Medulla oblongata (tissue), 1 donor: ENCODE data around the gene EYS.
"Not testable (repeated sequence)": the region's sequence is repeated elsewhere in the genome, so short reads cannot be mapped to it uniquely, and the experiment has no call there.

Experiments
- DNase-seq: peaks from one replicate; pipeline ENCODE4 v3.0.0-alpha.2; 2015; ENCODE audit errors: extremely low spot score

The EYS gene

DNA sequence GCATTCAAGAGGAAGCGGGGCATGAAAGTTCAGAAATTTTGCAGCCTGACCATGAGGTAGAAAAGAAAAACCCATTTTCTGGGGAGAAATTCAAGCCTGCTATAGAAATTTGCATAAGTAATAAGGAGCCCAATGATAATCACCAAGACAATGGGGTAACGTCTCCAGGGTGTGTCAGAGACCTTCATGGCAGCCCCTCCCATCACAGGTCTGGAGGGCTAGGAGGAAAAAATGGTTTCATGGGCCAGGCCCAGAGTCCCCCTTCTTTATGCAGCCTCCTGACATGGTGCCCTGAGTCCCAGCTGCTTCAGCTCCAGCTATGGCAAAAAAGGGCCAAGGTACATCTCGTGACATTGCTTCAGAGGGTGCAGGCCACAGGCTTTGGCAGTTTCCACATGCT, 618.5 kb downstream of the EYS start:
- no peak for DNase-seq

- no peak for DNase-seq
Measured at GRCh38 chr6:65081756-65082155, 625.3 kb downstream of the EYS start.

DNA sequence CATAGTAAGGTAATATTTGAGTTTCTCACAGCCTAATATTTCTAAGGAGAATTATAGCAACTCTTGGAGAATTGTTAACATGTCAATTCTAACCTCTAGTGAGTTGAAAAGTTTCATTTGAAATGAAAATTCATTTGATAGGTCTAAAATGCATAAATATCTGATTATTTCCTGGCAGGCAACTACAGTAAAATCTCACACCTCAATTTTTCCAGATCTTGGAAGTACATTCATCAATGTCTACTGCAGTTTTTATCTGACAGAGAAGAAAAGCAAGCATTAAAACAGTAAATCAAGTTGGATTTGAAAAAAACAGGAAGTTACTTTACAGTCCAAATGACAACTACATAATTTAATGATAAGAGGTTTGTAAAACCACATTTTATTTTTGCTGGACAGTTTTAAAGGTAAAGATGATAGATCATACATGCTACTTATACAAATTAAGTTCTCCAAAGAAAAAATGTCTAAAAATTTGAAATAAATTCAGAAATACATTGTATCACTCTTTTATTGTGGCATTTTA, 631.3 kb downstream of the EYS start:
- no peak for DNase-seq

- no peak for DNase-seq
Measured at GRCh38 chr6:65072500-65072899, 634.5 kb downstream of the EYS start.

DNA sequence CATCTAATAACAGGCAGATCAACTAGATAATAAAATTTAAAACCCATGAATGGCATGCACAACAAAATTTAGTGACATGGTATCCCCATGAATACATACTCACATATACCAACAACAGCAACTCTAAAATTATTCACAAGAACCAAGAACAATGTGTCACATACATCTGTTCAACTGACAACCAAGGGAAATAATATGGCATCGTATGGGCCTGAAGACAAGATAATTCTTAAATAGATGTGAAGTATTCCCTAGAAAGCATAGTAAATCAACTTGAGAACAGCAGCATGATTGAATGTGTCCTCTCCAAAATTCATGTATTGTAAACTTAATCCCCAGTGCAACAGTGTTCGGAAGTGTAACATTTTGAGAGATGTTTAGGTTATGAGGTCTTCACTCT, 635.5 kb downstream of the EYS start:
- no peak for DNase-seq

DNA sequence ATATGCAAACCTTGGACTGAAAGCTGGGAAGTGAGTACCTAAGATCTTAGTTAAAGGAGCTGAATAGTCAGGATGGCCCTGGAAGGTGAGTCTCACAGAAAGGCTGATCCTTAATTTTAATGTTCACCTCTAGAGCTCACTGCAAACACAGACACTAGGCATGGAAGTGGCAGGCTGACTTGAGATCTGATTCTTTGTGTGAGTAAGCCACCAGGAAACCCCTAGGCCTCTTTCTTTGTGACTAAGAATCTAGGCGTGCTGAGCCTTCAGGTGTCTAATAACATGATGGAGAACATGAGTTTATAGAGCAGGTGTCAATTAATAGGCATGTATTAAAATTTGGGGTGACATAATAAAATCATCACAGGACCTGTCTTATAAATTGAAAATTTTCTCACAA, 642.2 kb downstream of the EYS start:
- no peak for DNase-seq

DNA sequence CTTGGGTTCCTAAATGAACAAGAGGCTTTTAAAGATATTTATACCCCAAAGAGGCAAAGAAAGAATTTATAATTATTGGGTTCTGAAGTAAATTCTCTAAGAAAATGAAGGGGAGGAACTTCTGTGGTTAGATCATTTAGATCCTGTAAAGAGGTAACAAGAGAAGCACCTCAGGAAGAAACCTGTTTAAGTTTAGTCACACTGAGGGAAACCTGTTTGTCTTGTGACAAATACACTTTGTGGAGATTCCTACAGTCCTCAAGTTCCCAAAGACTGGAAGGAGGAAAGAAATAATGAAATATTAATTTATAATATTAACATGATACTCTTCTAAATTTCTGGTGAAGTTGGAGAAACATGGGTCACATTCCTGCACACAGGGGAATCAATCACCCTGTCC, 647.5 kb downstream of the EYS start:
- no peak for DNase-seq

GRCh38 chr6:65055545-65055944, 651.5 kb downstream of the EYS start:
- no peak for DNase-seq

- DNase-seq: no peak
Measured at GRCh38 chr6:65052626-65053025, 654.4 kb downstream of the EYS start.

GRCh38 chr6:65045801-65046200, 661.2 kb downstream of the EYS start:
- DNase-seq: no peak

DNA sequence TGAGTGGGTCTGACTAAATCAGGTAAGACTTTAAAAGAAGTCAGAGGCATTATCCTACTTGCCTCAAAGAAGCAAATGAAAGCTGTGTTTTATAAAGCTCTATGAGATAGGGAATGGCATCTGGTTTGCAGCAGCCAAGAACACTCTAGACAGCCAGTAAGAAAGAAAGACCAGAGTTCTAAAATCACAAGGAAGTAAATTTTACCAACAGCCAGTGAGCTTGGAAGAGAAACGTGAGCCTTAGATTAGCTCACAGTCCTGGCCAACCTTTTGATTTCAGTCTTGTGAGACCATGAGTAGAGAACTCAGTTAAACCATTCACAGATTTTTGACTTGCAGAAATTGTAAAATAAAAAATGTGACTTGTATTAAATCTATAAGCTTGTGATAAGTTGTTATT, 693.0 kb downstream of the EYS start:
- no peak for DNase-seq

- no peak for DNase-seq
Measured at GRCh38 chr6:65006788-65007187, 700.2 kb downstream of the EYS start.

- DNase-seq: no peak
Measured at GRCh38 chr6:65004283-65004682, 702.7 kb downstream of the EYS start.

DNA sequence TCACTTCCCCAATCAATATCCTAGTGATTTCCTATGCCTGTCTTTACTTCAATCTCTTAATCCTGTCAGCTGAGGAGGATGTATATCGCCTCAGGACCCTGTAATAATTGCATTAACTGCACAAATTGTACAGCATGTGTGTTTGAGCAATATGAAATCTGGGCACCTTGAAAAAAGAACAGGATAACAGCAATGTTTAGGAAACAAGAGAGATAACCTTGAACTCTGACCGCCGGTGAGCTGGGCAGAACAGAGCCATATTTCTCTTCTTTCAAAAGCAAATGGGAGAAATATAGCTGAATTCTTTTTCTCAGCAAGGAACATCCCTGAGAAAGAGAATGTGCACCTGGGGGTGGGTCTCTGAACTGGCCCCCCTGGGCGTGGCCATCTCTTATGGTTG, 704.1 kb downstream of the EYS start:
- DNase-seq: not testable (repeated sequence)

DNA sequence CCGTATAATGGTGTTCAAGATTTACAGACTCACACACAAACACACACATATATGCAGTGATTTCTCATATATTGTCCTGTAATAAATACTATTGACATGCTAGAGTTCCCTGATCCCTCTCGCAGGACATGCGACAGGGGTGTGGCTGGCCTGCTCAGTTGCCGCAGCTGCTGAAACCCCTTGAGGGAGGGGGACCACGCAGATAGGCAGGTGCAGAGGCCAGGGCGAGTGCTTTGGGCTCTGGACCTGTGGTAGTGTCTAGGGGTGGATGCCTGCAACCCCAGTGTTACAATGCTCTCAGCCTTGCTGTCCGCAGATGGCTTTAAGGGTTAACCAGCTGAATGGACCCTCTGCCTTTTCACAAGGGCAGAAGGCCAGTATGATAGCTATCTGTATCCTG, 706.2 kb downstream of the EYS start:
- no peak for DNase-seq

DNA sequence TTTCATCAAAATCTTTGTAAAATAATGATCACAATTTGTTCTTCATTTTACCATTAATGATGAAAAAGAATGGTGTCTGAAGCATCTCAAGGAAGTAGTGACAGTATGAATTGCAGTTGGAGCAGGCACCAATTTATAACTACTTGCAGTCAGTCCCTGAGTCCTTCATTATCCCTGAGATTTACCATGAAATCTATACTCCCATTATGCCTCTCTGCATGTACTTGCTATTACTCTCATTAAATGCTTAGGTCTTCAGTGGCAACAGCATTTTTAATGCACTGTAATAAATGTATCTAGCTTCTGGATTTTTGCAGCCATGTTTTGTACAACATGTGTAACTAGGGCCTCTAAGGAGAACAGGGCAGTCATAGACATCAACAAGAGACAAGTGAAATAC, 708.8 kb downstream of the EYS start:
- no peak for DNase-seq

- no peak for DNase-seq
Measured at GRCh38 chr6:64996301-64996700, 710.7 kb downstream of the EYS start.

- DNase-seq: no peak
Measured at GRCh38 chr6:64990652-64991304, 716.2 kb downstream of the EYS start.

DNA sequence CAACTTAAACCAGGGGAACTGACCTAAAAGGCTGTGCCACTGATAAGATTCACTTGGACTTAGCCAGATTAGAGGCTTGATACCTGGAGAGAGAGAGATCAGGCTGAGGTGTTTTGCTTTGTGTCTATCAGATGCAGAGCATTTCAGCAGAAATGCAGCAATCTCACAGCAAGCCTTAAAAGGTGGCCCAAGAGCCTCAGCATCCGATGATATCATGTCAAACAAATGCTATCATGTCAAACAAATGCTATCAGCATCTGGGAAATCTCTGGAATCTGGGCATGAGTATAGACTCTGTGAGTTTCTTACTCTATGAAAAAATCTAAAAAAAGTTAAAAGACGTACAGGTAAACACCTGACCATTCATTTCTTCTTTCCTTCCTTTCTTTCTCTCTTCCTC, 718.9 kb downstream of the EYS start:
- DNase-seq: no peak

- DNase-seq: no peak
Measured at GRCh38 chr6:64987066-64987465, 720.0 kb downstream of the EYS start.

DNA sequence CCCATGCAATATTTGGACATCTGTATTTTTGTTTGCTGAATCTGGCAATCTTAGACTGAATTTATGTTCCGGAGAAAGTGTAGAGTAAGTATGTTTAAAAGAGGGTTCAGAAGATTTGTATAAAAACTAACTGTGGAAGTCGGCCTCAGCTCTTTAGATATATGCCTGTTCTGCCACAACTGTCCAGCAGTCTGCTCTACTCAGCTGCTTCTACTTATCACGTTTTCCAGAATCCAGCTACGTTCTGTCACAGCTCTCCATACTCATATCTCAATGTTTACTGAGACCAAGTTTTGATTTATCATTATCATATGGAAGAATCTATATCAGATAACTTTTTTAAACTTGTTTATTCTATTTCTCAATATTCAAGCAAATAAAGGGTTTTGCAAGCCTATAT, 721.3 kb downstream of the EYS start:
- no peak for DNase-seq

DNA sequence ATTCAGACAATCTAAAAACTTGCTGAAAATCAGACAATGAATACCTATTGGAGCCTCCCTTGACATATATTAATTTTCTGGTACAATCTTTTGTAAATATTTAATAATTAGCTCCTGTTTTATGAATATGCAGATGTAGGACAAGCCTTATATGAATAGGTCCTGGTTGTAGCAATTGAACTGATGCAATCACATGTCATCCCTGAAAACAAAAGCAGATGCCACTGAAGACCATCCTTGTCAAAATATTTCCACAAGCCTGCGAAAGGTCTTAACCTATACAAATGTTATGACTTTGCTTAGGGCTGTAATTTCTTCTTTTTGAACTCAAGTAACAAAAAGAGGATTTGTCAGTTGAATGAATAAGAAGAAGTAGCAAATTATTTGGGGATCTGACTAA, 722.1 kb downstream of the EYS start:
- DNase-seq: no peak

DNA sequence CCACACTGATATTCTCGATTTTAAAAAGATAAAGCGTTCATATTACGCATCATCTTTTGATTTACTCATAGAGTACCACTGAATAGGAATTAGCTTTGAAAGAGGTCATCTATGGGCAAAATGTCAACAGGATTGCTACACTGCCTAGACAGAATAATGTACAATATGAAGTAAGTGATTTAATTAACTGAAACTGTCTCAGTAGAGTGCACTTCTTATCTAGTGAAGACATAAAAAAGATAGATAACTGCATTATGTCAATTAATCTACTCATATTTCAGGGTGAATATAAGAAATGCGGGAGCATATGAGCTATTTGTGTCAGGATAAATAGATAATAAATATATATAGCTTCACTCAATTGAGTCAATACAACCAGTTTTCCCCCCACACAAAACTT, 723.9 kb downstream of the EYS start:
- no peak for DNase-seq

DNA sequence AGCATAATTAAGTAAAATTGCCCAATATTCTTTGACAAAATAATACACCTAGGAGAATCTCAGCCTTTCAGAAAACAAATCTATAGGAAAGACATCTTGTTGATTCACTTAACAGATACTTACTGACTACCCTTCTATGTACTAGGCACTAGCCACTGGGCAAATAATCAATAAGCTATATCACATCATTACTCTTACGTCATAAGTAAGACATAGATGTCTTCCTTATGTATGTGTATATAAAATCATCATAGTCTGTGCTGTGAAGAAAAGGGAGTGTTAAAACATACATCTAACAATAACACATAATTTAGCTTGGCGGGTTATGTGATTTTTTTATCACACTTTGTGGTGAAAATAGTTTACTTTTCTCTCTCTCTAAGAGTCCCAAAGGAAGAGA, 733.9 kb downstream of the EYS start:
- DNase-seq: no peak
